ENCODE results near the gene VWA8. TPM values are rescaled to one million over a fixed set of nuclear protein-coding genes. Genes with fewer than 3 reads are reported as not detected.
"Not testable (repeated sequence)": the region's sequence is repeated elsewhere in the genome, so short reads cannot be mapped to it uniquely, and the experiment has no call there.

The VWA8 gene
- total RNA-seq, 2 experiments from 2014 or later: 26.3 to 27.5 TPM

- intact Hi-C loops (cut with micrococcal nuclease): no loop called here
These were observed 413.5 kb downstream of the VWA8 start for GRCh38 chr13:41547251-41548000.

GRCh38 chr13:41546372-41547190 lies 414.3 kb downstream of the VWA8 start:
- ChIA-PET CTCF (no interaction called here), POLR2A (interaction anchor here (0.8 kb wide), 1 partner anchor 47 kb away, joined by 3 read pairs; no protein-coding TSS in a partner anchor)
- ATAC-seq (peak; percentile 47), DNase-seq (peak; percentile 41)
- H3K4me3 Mint-ChIP-seq: no peak overlapping the region
- no peak overlapping the region for H3K27ac Mint-ChIP-seq
- no peaks in the 10 kb centered on the region for H3K36me3 Mint-ChIP-seq (ENCODE audit: low read depth)
- peaks cover 21% of the 10 kb centered on the region for H3K4me1 Mint-ChIP-seq (ENCODE audit: low read depth)
- TF ChIP-seq CTCF (IDR thresholded peaks at IDR 0.05): no peak
- H3K9me3 Mint-ChIP-seq: peaks cover 2% of the 10 kb centered on the region
- no peaks in the 10 kb centered on the region for H3K27me3 Mint-ChIP-seq
- intact Hi-C loops (cut with micrococcal nuclease): no loop called here

More at GRCh38 chr13:41547251-41548000, 413.5 kb downstream of the VWA8 start:
- ATAC-seq (no peak), DNase-seq (no peak)
- no peak overlapping the region for H3K4me3 Mint-ChIP-seq
- H3K27me3 Mint-ChIP-seq: no peaks in the 10 kb centered on the region
- H3K9me3 Mint-ChIP-seq: peaks cover 2% of the 10 kb centered on the region
- H3K27ac Mint-ChIP-seq: no peak overlapping the region
- no peaks in the 10 kb centered on the region for H3K36me3 Mint-ChIP-seq (ENCODE audit: low read depth)
- TF ChIP-seq CTCF (IDR thresholded peaks at IDR 0.05): no peak
- POLR2A ChIA-PET: no interaction called here
- H3K4me1 Mint-ChIP-seq (ENCODE audit: low read depth): peaks cover 21% of the 10 kb centered on the region
- CTCF ChIA-PET: interaction anchor here (2.4 kb wide), 1 partner anchor 88 kb away, joined by 9 read pairs; no protein-coding TSS in a partner anchor

GRCh38 chr13:41545432-41545707 lies 415.5 kb downstream of the VWA8 start:
- peaks cover 2% of the 10 kb centered on the region for H3K9me3 Mint-ChIP-seq
- H3K27me3 Mint-ChIP-seq: no peaks in the 10 kb centered on the region
- DNase-seq: no peak
- TF ChIP-seq CTCF (IDR thresholded peaks at IDR 0.05): no peak
- no peak overlapping the region for H3K4me3 Mint-ChIP-seq
- H3K36me3 Mint-ChIP-seq (ENCODE audit: low read depth): no peaks in the 10 kb centered on the region
- intact Hi-C loops (cut with micrococcal nuclease): no loop called here
- ChIA-PET POLR2A (no interaction called here), CTCF (no interaction called here)
- ATAC-seq: no peak
- no peak overlapping the region for H3K27ac Mint-ChIP-seq
- peaks cover 27% of the 10 kb centered on the region for H3K4me1 Mint-ChIP-seq (ENCODE audit: low read depth)

- peaks cover 2% of the 10 kb centered on the region for H3K9me3 Mint-ChIP-seq
- no peak for TF ChIP-seq CTCF (IDR thresholded peaks at IDR 0.05)
- ATAC-seq (no peak), DNase-seq (no peak)
- H3K27ac Mint-ChIP-seq: no peak overlapping the region
- ChIA-PET POLR2A (interaction anchor here (0.6 to 1.3 kb wide), 2 partner anchors 10 to 84 kb away, joined by 3 read pairs; no protein-coding TSS in a partner anchor), CTCF (no interaction called here)
- no peaks in the 10 kb centered on the region for H3K27me3 Mint-ChIP-seq
- intact Hi-C loops (cut with micrococcal nuclease): no loop called here
- no peak overlapping the region for H3K4me3 Mint-ChIP-seq
- H3K4me1 Mint-ChIP-seq (ENCODE audit: low read depth): peaks cover 29% of the 10 kb centered on the region
- no peaks in the 10 kb centered on the region for H3K36me3 Mint-ChIP-seq (ENCODE audit: low read depth)
These were observed 417.1 kb downstream of the VWA8 start for GRCh38 chr13:41543664-41544300.

- H3K9me3 Mint-ChIP-seq; H3K4me3 Mint-ChIP-seq; H3K36me3 Mint-ChIP-seq (ENCODE audit: low read depth); H3K27me3 Mint-ChIP-seq; ATAC-seq; intact Hi-C loops (cut with micrococcal nuclease); DNase-seq; H3K27ac Mint-ChIP-seq: not testable (repeated sequence)
- CTCF ChIA-PET: interaction anchor here (1.1 kb wide), 1 partner anchor 12 kb away, joined by 4 read pairs; no protein-coding TSS in a partner anchor
- POLR2A ChIA-PET: interaction anchor here (1.3 kb wide), 1 partner anchor 9 kb away, joined by 3 read pairs; no protein-coding TSS in a partner anchor
- H3K4me1 Mint-ChIP-seq (ENCODE audit: low read depth): peaks cover 29% of the 10 kb centered on the region
These were observed 418.1 kb downstream of the VWA8 start for GRCh38 chr13:41542799-41543198.

Data from activated CD8-positive, alpha-beta T cell treated with anti-CD3 and anti-CD28 coated beads for 36 hours (primary cell).